ENCODE data around the gene SPON1.
"Not testable (repeated sequence)": the region's sequence is repeated elsewhere in the genome, so short reads cannot be mapped to it uniquely, and the experiment has no call there.

Gene SPON1

DNA sequence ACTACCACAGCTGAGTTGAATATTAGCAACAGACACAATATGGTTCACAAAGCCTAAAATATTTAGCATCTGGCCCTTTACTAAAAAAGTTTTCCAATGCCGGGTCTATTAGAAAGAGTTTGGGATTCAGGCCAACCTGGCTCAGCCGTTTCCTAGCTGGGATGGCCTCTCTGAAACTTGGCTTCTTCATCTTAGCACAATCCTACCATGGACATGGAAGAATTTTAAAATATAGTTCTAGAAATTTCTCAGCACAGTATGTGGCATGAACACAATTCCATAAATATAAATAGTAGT, 292.7 kb downstream of the SPON1 start:
- DNase-seq (ENCODE audit: extremely low spot score, insufficient read length, low read depth): no peak

DNA sequence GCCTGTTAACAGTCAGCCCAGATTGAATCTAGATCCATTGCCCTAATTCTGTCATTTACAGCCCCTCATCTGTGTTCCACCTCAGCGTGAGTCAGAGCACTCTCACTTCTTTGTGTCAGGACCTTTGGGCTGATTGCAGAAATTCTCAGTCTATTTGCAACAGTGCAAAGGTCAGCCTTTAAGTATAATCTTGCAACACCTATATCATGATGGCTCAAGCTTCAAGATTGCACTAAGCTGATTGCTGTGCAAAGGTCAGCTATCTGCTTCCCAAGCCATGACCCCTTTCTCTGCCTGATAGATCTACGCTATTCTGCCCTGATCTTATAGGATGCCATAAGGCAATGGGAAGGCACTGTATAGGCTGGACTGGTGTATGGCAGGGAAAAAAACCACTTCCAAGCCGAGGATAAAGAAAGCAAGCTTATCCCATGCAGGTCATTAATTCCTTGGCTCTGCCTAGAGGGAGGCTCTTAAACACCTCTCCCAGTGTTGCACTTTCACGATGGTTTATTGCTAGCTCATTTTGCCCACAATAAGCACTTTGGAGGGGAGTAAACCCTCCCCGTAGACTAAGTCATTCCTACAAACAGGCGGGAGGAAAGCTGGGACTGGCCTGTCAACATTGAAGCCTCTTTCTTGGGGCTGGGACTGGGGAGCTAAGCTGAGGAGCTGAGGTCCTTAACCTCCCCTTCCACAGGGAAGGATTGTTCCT, 295.9 kb downstream of the SPON1 start:
- DNase-seq (ENCODE audit: extremely low spot score, insufficient read length, low read depth) (no peak), FAIRE-seq (no peak)

More for the DNA sequence above, 292.7 kb downstream of the SPON1 start:
- FAIRE-seq: no peak

DNA sequence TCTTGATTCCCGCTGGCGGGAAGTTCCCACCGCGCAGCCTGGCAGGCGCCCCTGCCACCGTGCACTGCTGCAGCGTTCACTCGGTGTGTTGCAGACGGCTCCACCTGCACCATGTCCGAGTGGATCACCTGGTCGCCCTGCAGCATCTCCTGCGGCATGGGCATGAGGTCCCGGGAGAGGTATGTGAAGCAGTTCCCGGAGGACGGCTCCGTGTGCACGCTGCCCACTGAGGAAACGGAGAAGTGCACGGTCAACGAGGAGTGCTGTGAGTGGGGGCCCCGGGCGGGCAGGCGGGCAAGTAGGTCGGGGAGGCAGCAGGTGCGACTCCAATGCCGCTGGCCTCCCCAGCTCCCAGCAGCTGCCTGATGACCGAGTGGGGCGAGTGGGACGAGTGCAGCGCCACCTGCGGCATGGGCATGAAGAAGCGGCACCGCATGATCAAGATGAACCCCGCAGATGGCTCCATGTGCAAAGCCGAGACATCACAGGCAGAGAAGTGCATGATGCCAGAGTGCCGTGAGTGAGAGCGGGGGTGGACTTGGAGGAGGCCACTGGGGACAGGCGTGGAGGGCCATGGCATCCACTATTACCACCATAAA, 296.8 kb downstream of the SPON1 start:
- FAIRE-seq (no peak), DNase-seq (ENCODE audit: extremely low spot score, insufficient read length, low read depth) (no peak)

DNA sequence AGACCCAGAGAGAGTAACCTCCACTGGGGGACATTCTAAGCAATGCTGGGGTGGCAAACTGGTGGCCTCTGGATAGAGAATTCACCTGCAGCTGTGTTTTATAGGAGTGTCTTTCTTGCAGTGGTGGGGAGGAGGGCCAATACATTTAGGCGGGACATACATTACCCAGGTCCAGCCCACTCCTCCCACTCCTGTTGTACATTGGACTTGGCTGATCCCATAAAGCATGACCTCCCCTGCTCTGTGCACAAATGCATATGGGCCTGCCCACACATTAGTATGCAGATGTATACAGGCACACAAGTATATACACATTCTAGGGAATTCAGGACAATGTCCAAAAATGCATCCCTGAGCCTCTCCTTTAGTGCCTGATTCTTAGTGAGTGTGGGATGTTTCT, 297.4 kb downstream of the SPON1 start:
- DNase-seq (ENCODE audit: extremely low spot score, insufficient read length, low read depth) (no peak), FAIRE-seq (no peak)

DNA sequence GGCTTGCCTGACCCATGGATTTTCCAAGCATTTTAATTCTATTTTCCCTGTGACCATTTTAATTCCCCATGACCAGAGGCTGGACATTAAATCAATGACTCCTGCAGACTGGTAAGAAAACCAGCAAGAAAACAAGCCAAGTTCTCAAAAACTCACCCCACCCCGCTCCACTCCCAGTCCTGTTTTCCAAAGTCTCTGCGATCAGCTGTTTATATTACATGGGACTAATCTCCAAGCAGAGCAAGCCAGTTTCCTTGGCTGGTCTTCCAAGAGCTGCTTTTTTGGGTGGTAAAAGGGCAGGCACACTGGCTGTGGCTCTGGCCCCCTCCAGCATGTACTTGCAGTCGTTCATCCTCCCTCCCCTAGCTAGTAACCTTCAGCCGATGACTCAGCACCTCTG, 298.5 kb downstream of the SPON1 start:
- no peak for DNase-seq (ENCODE audit: extremely low spot score, insufficient read length, low read depth)
- no peak for FAIRE-seq

DNA sequence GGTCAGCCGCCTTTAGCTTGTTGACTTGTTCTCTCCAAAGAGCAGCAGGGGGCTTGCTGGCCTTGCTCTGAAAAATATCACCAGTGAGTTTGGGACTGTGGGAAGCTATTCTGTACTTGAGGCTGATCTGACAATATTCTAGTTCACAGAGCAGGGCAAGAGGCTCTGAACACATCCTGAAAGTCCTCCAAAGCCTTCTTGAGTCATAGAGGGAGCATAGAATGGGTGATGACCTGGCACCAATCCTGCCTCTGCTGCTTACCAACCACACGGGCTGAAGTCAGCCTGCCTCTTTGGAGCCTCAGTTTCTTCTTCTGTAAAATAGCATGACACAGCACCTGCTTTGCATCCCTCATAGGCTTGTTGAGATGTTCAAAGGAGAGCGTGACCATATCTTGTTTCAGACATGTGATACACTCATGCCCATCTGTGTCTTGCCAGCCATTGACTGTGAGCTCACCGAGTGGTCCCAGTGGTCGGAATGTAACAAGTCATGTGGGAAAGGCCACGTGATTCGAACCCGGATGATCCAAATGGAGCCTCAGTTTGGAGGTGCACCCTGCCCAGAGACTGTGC, 299.8 kb downstream of the SPON1 start:
- FAIRE-seq (no peak), DNase-seq (ENCODE audit: extremely low spot score, insufficient read length, low read depth) (no peak)

DNA sequence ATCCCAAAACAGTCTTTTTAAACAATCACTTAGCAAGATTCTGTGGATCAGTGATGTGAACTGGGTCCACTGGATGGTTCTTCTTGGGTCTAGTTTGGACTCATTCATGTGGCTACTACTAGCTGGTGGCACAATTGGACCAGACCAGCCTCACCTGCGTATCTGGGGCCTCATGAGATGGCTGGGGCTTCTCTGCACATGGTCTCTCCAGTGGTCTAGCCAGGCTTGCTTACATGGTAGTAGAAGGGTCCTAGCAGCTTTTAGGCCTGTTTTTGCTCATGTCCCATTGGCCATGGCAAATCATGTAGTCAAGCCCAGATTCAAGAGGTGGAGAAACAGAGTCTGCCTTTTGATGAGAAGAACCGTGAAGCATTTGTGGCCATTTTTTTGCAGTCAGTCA, 302.4 kb downstream of the SPON1 start:
- no peak for DNase-seq (ENCODE audit: extremely low spot score, insufficient read length, low read depth)

DNA sequence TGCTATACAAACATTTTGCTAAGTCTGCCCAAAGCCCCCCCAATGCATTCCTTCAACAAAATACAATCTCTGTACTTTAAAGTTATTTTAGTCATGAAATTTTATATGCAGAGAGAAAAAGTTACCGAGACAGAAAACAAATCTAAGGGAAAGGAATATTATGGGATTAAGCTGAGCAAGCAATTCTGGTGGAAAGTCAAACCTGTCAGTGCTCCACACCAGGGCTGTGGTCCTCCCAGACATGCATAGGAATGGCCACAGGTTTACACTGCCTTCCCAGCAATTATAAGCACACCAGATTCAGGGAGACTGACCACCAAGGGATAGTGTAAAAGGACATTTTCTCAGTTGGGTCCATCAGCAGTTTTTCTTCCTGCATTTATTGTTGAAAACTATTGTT, 304.1 kb downstream of the SPON1 start:
- no peak for FAIRE-seq
- no peak for DNase-seq (ENCODE audit: extremely low spot score, insufficient read length, low read depth)

More for the DNA sequence above, 302.4 kb downstream of the SPON1 start:
- FAIRE-seq: no peak

DNA sequence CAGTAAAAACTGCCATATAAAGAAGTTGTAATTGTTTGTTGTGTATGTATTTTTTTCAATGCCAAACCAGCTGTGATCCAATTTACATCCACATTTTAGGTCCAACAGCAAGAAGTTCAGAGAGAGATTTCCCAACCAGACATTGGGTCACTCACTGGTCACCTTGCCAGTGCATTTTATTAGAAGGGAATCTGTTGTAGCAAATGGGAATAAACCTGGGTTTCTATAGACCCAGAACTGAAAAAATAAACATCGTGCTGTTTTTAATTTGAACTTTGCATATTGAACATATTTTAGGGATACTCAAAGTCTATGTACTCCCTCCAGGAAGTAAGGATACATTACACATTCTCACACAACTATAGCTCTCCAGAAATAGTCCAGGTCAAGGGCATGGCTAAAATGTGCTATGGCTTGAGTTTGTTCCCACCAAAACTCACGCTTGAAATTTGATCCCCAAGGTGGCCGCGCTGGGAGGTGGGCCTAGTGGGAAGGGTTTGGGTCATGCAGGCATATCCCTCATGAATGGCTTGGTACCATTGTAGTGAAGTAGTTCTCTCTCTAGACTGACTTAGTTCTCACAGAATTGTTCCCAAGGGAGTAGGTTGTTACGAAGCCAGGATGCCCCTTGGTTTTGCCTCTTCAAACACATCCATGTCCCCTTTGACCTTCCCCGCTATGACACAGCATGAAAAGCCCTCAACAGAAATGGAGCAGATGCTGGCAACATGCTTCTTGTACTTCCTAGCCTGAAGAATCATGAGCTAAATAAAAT, 305.5 kb downstream of the SPON1 start:
- no peak for DNase-seq (ENCODE audit: extremely low spot score, insufficient read length, low read depth)

DNA sequence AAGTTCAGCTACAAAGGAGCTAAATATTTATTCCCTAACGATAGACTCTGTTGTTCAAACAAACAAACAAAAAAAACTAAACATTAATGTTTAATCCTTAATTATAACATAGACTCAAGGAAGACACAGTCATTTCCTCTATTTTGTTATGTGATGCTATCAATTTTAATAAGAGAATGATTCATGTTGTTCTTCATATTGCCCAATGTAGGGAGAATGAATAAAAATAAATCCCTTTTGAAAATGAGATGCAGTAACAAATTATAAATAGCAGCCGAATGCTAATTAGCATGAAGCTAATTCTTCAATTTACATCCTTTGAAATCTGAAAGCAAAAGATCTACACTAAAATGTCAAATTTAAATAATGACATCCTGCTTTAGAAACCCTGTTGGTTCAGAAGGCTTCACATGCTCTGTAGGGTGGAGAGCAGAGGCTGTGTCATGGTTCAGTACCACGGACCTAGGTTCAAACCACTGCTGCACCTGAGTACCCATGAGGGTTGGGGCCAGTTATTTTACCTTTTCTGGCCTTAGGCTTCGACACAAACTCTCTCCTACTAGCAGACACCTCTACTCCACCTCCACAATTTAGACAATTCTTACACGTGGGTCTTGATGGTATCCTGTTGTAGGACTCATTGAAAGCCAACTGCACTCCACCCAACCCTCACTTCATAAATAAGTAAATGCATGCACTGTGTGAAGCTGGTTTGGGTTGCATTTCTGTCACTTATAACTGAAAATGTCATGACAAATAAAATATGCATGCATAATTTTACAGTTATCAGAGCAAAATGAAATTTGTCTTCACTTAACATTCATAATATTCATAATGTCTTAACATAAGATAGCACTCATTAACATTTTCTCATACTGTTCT, 307.4 kb downstream of the SPON1 start:
- FAIRE-seq (peak; percentile 36), DNase-seq (ENCODE audit: extremely low spot score, insufficient read length, low read depth) (no peak)

More for the DNA sequence above, 305.5 kb downstream of the SPON1 start:
- no peak for FAIRE-seq

DNA sequence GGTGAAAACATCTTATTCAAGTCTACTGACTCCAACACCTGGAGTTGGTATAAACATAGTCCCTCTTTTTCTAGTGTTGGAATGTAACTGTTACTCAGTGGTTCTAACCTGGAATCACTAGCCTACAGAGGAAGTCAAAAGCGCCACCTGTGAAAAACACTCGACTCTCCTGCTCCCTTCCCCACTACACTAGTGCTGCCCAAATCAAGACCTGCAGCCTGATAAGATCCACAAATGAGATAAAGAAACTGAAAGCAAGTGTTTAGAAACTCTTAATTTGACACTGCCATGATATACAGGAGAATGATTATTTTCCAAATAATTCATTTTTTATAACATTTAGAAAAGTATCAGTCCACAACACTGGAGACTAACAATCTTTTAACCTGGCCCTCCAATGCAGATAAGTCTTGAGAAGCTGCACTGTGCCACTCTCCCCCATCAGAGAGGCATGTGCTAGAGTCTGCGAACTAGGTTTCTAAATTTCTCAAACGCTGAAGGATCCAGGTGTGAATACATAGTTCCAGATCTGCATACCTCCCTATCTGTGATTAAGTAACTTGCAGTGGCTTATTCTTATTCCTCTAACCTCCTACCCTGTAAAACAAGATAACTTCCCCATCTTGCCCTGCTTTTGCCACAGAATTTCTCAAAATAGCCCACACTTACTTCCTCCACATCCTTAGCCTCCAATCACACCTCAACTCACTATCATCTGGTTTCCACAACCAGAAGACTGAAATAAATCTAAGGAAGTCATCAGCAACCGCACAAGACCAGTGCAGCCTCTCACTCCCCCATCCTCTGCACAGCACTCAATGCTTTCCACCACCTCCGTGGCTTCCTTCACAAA, 308.4 kb downstream of the SPON1 start:
- FAIRE-seq (peak; percentile 54), DNase-seq (ENCODE audit: extremely low spot score, insufficient read length, low read depth) (peak; percentile 39)

DNA sequence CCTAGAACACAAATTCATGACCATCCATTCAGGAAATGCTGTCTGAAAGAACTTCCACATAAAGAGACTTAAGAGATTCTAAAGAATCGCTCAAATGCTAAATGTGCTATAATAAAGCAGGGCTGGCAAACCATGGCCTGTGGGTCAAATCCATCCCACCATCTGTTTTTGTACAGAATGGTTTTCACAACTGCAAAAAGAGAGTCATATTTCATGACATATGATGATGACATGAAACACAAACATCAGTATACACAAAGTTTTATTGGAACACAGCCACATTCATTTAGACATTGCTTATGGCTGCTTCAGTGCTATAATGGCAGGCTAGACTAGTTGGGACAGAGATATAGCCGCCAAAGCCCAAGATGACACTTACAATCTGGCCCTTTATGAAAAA, 311.4 kb downstream of the SPON1 start:
- FAIRE-seq: no peak
- no peak for DNase-seq (ENCODE audit: extremely low spot score, insufficient read length, low read depth)

DNA sequence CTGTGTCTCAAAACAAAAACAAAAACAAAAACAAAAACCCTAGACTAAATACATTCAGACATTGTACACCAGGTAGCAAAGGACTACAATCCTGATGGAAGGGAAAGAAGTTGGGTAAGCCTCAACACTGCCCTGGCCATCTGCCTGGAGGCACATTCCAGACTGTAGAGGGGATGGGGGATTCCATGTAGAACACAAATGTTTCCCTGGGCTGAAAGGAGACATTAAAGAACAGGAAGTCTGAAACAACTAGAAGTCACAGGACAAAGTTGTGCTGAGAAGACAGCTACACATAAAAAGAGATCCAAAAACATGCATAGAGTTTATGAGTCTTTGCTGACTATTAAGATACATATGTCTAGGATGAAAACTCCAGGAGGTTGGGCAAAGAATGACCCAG, 312.6 kb downstream of the SPON1 start:
- FAIRE-seq: no peak

DNA sequence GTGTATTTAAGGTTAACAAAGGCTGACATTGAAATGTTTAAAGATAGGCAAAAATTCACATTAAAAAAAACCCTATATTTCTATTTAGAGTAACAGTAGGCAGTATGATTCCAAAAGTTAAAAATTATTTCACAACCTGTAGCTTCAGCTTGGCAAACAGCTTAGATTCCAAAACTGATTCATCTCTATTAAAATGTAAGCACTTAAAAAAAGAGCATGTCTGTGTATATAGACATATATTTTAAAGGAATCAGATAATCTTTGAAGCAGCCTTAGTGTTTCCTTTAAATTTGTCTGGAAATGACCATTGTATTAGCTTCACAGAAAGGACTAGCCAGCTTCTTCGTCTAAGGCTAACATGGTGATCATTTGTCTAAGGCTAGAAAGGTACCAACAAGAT, 316.3 kb downstream of the SPON1 start:
- not testable (repeated sequence) for DNase-seq (ENCODE audit: extremely low spot score, insufficient read length, low read depth)

More for the DNA sequence above, 312.6 kb downstream of the SPON1 start:
- DNase-seq (ENCODE audit: extremely low spot score, insufficient read length, low read depth): no peak

DNA sequence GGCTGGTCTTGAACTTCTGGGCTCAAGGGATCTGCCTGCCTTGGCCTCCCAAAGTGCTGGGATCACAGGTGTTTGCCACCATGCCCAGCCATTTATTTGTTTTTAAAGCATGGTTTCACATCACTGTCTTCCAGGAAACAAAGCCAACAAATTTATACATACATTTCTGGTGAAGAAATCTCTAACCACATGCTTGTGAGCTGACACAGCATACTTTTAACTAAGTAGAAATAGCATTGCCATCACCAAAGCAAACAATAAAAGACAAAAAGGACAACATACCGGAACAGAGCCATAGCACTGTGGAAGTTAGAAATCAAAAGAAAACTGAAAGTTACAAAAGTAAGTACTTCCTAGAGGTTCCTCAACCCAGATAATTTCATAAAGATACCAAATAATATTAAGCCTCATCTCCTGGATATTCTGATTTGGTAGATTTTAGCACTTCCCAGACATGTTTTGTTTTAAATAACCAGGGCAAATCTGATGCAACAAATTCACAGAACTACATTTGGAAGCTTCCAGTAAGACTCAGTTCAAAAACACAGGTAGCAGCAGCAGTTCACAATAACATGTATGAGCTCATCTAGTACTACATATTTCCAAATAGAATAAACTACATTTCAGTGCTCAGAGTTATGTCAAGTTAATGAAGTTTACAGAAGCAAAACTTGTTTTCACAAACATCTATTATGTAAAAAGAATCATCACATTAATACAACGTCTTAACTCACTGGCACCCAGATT, 325.8 kb downstream of the SPON1 start:
- no peak for DNase-seq (ENCODE audit: extremely low spot score, insufficient read length, low read depth)
- FAIRE-seq: no peak

More for the DNA sequence above, 316.3 kb downstream of the SPON1 start:
- not testable (repeated sequence) for FAIRE-seq

DNA sequence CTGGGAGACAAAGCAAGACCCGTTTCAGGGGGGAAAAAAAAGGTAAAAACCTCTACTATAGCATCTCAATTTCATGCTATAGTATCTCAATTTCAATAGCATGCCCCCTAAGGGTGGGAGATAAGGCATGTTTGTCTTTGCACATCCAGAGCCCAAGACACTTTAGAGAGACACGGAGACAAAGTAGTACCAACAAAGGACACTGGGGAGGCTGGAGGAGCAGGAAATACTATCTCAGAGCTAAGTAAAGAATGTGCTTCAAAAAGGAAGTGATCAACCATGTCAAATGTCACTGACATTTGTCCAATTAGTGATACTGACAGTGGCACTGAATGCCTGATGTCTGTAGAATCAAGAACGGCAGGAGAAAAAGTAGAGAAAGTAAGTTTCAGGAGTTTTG, 327.9 kb downstream of the SPON1 start:
- FAIRE-seq (no peak), DNase-seq (ENCODE audit: extremely low spot score, insufficient read length, low read depth) (no peak)

DNA sequence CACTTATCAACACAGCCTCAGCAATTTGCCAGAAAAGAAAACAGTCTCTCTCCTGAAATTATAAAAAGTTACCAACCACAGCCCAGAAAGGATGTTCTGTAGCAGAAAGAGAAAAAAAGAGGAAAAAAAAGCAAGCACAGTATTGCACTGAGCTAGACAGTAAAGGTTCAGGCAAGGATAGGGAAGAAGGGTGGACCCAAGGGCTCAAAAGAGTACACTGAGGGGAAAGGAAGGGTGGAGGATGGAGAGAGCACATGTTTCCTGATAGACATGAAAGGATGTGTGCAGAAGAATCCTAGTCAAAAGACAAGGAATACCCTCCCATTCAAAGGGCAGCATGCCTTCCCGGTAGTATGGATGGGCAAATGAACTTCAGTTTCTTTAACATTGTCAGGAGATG, 337.4 kb downstream of the SPON1 start:
- DNase-seq (ENCODE audit: extremely low spot score, insufficient read length, low read depth) (no peak), FAIRE-seq (no peak)

DNA sequence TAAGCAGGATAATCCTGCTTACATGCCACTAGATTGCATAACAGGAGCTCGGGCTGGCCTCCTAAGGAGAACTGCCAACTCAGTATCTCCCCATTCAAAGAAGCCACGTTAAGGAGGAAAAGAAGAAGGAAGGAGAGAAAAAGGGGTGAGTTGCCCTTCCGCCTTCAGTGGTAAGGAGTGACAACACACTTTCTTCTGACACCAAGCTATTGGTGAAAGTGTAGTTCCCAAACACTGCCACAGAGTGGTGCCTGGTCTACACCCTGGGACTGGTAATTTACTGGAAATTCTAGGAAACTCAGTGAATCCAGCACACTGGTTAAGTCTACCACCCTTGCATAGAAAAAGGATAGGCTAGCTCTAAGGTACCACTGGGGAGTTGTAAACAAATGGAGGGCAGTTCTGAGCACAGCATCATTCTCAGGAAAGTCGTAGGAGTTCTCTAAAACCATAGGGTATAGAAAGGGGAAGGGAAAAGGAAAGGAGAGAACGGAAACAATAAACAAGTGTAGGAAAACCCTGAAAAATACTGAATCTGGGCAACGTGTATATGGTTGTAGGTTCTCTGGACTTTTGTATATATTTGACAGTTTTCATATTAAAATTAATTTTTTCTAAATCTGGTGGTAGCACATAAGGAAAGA, 338.3 kb downstream of the SPON1 start:
- FAIRE-seq (peak; percentile 76), DNase-seq (ENCODE audit: extremely low spot score, insufficient read length, low read depth) (no peak)

Measured in GM18507 (cell line).